Activated CD8-positive, alpha-beta memory T cell treated with anti-CD3 and anti-CD28 coated beads, Interleukin-2, amount 10 ng/mL, durations not matched to agents 7 days and 5 days (primary cell): ENCODE results near the gene PHACTR3. TPM values are rescaled to one million over a fixed set of nuclear protein-coding genes. Genes with fewer than 3 reads are reported as not detected.
A peak's percentile ranks its signal among the peaks of the same experiment; 100 is the strongest.

ENCODE experiments used
- ATAC-seq: fragments of 150-1000 bp; cut with Tn5 transposase; one replicate; pipeline ENCODE4 v1.10.0; 2021; ENCODE audit warnings: moderate library complexity
- CTCF ChIA-PET: fragments of 350-600 bp; sonication (Branson Sonifier 250); formaldehyde crosslinking; loops from one replicate; lab custom pipeline; 2021; ENCODE audit warnings: antibody characterized with exemption; lab: Charles Lee
- DNase-seq: peaks from one replicate; pipeline ENCODE4 v3.0.0-alpha.2; 2020
- H3K27ac Mint-ChIP-seq: one replicate; pipeline ENCODE4 v1.8.0; 2021; ENCODE audit warnings: mild to moderate bottlenecking, mixed read lengths
- H3K27me3 Mint-ChIP-seq: one replicate; pipeline ENCODE4 v1.8.0; 2021; ENCODE audit warnings: mixed read lengths
- H3K36me3 Mint-ChIP-seq: one replicate; pipeline ENCODE4 v1.8.0; 2021; ENCODE audit warnings: mild to moderate bottlenecking, mixed read lengths
- H3K4me1 Mint-ChIP-seq: one replicate; pipeline ENCODE4 v1.8.0; 2021; ENCODE audit warnings: mixed read lengths
- H3K4me3 Mint-ChIP-seq: one replicate; pipeline ENCODE4 v1.8.0; 2021; ENCODE audit warnings: mild to moderate bottlenecking, moderate library complexity, mixed read lengths
- H3K9me3 Mint-ChIP-seq: one replicate; pipeline ENCODE4 v1.8.0; 2022; ENCODE audit warnings: low read depth, mixed read lengths
- total RNA-seq, 2 experiments: library from RNA; stranded (reverse); gene quantifications; one replicate each; pipeline ENCODE4 v1.2.3, GENCODE V29; 2021

Gene PHACTR3
- total RNA-seq, 2 experiments from 2014 or later = not detected

DNA sequence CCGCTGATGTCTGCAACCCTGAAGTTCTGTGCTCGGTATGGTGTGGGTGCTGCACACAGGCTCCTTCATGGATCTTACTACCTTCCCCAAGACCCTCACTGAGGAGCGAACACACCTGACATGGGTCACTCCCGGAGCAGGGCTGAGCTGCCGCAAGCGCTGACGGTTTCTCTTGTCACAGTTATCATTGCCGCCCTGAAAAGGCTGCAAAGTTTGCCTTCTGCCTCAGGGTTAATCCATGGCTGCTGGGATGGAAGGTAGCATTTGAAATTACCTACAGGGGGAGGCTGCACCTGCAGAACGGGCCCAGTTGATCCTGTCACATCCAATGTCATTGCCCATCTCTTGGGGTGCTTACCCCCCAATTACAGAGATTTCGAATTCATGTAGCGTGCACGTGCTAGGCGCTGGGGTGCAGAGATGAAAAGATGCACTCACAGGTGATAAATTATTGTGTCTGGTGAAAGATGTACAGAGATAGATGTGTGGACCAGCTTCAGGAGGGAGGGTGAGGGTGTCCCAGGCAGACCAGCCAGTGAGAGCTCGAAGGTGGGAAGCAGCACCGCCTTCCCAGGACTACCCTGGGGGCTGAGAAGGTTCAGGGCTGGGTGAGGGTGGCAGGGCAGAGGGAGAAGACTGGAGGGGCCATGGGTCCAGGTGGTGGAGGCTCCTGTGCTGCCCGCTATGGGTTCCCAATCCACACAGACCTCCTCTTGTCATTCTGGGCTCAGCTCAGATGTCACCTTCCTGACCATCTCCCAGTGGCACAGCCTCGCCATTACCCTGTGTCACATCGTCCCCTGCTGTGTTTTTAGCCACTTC, 209.0 kb downstream of the PHACTR3 start:
- H3K4me1 Mint-ChIP-seq = no peaks in the 10 kb centered on the region
- ATAC-seq = no peak
- no peak overlapping the region for H3K27ac Mint-ChIP-seq
- no peaks in the 10 kb centered on the region for H3K27me3 Mint-ChIP-seq
- H3K36me3 Mint-ChIP-seq = no peaks in the 10 kb centered on the region
- H3K4me3 Mint-ChIP-seq = no peak overlapping the region
- DNase-seq = peak; percentile 8
- no peaks in the 10 kb centered on the region for H3K9me3 Mint-ChIP-seq
- CTCF ChIA-PET = no interaction called here

DNA sequence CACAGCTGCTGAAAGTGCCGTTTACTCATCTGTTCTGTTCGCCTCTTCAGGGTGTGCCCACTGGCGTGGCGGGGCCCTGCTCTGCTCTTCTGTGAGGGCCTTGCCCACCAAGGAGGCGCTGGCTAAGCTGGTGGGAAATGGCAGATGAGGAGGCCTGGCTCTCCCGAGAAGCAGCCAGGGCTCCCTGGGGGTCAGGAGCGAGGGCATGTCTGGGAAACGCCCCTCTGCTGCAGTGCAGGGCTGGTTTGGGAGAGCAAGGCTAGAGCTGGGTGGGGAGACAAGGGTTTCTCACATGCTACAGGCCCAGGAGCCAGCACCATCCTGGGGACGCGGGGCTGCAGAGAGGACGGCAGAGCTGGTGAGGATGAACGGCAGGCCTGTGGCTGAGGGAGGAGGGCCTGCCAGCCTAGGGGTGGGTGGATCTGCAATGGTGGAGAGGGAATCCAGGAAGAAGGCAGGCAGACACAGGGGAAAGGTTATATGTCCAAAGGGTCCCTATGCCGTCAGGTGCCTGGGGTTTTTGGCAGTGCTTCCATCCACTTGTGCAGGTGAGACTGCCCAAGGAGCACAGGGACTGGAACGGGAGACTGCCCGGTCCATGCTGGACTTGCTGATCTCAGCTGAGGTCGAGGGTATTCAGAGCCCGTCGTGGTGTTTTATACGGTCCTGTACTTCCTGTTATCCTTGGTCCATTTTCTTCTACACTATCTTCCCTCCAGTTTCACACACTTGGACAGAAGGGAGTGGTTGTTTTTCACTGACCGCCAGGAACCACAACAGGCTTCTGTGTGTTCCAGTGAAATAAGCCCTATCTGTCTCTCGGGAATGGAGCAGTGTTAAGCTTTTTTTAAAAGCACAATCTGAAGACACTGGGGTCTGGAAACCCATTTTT, 209.9 kb downstream of the PHACTR3 start:
- Mint-ChIP-seq H3K36me3 (no peaks in the 10 kb centered on the region), H3K4me3 (no peak overlapping the region), H3K9me3 (no peaks in the 10 kb centered on the region), H3K27me3 (no peaks in the 10 kb centered on the region), H3K27ac (no peak overlapping the region), H3K4me1 (no peaks in the 10 kb centered on the region)
- ATAC-seq = no peak
- peak; percentile 25 for DNase-seq
- CTCF ChIA-PET = no interaction called here

- DNase-seq (peak; percentile 34), ATAC-seq (no peak)
- Mint-ChIP-seq H3K27me3 (no peaks in the 10 kb centered on the region), H3K27ac (no peak overlapping the region), H3K36me3 (no peaks in the 10 kb centered on the region), H3K9me3 (no peaks in the 10 kb centered on the region), H3K4me3 (no peak overlapping the region), H3K4me1 (no peaks in the 10 kb centered on the region)
- CTCF ChIA-PET = no interaction called here
These were observed 210.6 kb downstream of the PHACTR3 start for GRCh38 chr20:59814840-59815340.

- Mint-ChIP-seq H3K36me3 (no peaks in the 10 kb centered on the region), H3K9me3 (no peaks in the 10 kb centered on the region), H3K27me3 (no peaks in the 10 kb centered on the region), H3K4me3 (no peak overlapping the region), H3K4me1 (no peaks in the 10 kb centered on the region), H3K27ac (no peak overlapping the region)
- DNase-seq (peak; percentile 2), ATAC-seq (no peak)
- CTCF ChIA-PET = no interaction called here
These were observed 211.9 kb downstream of the PHACTR3 start for GRCh38 chr20:59816146-59816738.

DNA sequence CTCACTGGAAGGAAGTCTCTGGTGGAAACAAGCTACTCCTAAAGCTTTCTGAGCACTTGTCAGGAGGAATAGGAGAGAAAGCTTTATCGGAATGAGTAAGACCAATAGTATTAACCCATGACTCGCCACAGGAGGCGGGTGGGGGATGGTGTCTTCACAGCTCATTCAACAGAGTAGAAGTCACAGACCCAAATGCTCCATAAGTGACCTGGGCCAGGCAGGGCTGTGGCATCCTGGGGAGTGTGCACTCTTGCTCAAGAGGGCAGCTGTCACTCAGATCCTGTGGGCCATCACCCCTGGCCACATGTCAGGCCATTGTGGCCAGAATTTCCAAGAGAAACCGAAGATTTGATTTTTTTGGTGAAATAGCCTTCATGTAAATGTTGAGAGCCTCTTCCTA, 213.1 kb downstream of the PHACTR3 start:
- no peak overlapping the region for H3K4me3 Mint-ChIP-seq
- no peaks in the 10 kb centered on the region for H3K27me3 Mint-ChIP-seq
- ATAC-seq (no peak), DNase-seq (peak; percentile 21)
- CTCF ChIA-PET = no interaction called here
- no peaks in the 10 kb centered on the region for H3K9me3 Mint-ChIP-seq
- no peaks in the 10 kb centered on the region for H3K4me1 Mint-ChIP-seq
- H3K27ac Mint-ChIP-seq = no peak overlapping the region
- H3K36me3 Mint-ChIP-seq = no peaks in the 10 kb centered on the region

DNA sequence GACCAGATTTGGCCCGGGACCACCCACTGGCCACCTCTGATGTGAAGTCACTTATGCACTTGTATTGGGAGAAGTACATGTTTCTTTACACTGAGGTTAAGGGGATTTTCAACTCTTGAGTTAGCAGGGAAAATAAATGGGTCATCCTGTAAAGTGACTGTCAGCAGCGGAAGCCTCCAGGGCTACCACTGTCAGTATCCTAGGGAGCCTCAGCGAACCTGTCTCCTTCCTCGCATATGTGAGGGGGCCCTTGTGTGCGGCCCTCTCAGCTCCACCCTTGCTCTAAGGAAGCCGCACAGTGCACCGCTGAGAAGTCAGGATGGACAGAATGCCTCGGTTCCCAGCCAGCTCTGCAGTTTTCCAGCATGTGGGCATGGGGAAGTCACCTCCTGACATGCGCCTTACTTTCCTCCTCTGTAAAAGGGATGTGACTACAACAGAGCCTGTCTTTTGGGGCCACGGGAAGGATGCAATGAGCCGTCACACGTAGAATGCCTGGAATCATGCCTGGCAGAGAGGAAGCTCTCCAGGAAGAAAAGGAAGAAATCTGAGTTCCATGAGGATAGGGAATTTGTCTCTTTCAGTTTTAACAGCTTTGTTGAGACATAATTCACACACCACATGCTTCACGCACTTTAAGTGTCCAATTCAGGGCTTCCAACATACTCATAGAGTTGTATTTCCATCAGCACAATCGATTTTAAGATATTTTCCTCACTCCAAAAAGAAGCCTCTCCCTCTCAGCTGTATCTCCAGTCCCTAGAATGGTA, 213.7 kb downstream of the PHACTR3 start:
- H3K4me3 Mint-ChIP-seq = no peak overlapping the region
- H3K9me3 Mint-ChIP-seq = no peaks in the 10 kb centered on the region
- H3K27ac Mint-ChIP-seq = no peak overlapping the region
- ATAC-seq (no peak), DNase-seq (peak; percentile 9)
- no peaks in the 10 kb centered on the region for H3K4me1 Mint-ChIP-seq
- H3K36me3 Mint-ChIP-seq = no peaks in the 10 kb centered on the region
- no peaks in the 10 kb centered on the region for H3K27me3 Mint-ChIP-seq
- CTCF ChIA-PET = no interaction called here

GRCh38 chr20:59818911-59819310, 214.6 kb downstream of the PHACTR3 start:
- Mint-ChIP-seq H3K36me3 (no peaks in the 10 kb centered on the region), H3K4me3 (no peak overlapping the region), H3K27me3 (no peaks in the 10 kb centered on the region), H3K4me1 (no peaks in the 10 kb centered on the region), H3K27ac (no peak overlapping the region), H3K9me3 (no peaks in the 10 kb centered on the region)
- DNase-seq = peak; percentile 21
- ATAC-seq = no peak
- CTCF ChIA-PET = no interaction called here

- Mint-ChIP-seq H3K27me3 (no peaks in the 10 kb centered on the region), H3K27ac (no peak overlapping the region), H3K36me3 (no peaks in the 10 kb centered on the region), H3K9me3 (no peaks in the 10 kb centered on the region), H3K4me1 (no peaks in the 10 kb centered on the region), H3K4me3 (no peak overlapping the region)
- no peak for ATAC-seq
- DNase-seq = peak; percentile 21
- CTCF ChIA-PET = no interaction called here
These were observed 215.3 kb downstream of the PHACTR3 start for GRCh38 chr20:59819496-59820203.

GRCh38 chr20:59820204-59821041, 216.1 kb downstream of the PHACTR3 start:
- no peaks in the 10 kb centered on the region for H3K36me3 Mint-ChIP-seq
- H3K27me3 Mint-ChIP-seq = no peaks in the 10 kb centered on the region
- ATAC-seq (no peak), DNase-seq (peak; percentile 19)
- H3K4me1 Mint-ChIP-seq = no peaks in the 10 kb centered on the region
- no peaks in the 10 kb centered on the region for H3K9me3 Mint-ChIP-seq
- no peak overlapping the region for H3K27ac Mint-ChIP-seq
- CTCF ChIA-PET = no interaction called here
- no peak overlapping the region for H3K4me3 Mint-ChIP-seq

DNA sequence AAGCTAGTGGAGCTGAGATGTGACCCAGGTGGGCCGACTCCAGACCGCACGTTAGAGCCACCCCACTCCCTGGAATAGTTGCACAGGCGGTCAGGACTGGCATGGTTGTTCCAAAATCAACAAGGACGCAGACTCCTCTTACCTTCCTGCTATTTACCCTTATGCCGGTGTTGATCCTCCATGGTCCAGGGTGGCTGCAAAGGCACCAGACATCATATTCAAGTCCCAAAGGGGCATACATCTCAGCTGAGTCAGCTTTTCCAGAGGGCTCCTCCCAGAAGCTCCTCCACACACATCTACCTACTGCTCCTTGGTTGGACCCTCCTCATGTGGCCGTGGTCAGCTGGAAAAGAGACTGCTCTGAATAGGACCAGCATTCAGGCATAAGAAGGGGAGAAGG, 216.9 kb downstream of the PHACTR3 start:
- no peaks in the 10 kb centered on the region for H3K9me3 Mint-ChIP-seq
- CTCF ChIA-PET = no interaction called here
- H3K4me1 Mint-ChIP-seq = no peaks in the 10 kb centered on the region
- ATAC-seq (no peak), DNase-seq (peak; percentile 9)
- no peaks in the 10 kb centered on the region for H3K36me3 Mint-ChIP-seq
- no peak overlapping the region for H3K4me3 Mint-ChIP-seq
- H3K27me3 Mint-ChIP-seq = no peaks in the 10 kb centered on the region
- no peak overlapping the region for H3K27ac Mint-ChIP-seq

- DNase-seq (peak; percentile 16), ATAC-seq (no peak)
- Mint-ChIP-seq H3K27ac (no peak overlapping the region), H3K9me3 (no peaks in the 10 kb centered on the region), H3K4me3 (no peak overlapping the region), H3K4me1 (no peaks in the 10 kb centered on the region), H3K36me3 (no peaks in the 10 kb centered on the region), H3K27me3 (no peaks in the 10 kb centered on the region)
- CTCF ChIA-PET = no interaction called here
These were observed 217.4 kb downstream of the PHACTR3 start for GRCh38 chr20:59821788-59822187.
